ENCODE results near the gene OSBPL3. TPM values are rescaled to one million over a fixed set of nuclear protein-coding genes. Genes with fewer than 3 reads are reported as not detected.

Gene OSBPL3
- total RNA-seq, 1 donor from 2014 or later: 35.2 TPM

- H3K4me3 ChIP-seq (ENCODE audit: low read depth, low read length): no peak overlapping the region
- no peaks in the 10 kb centered on the region for H3K36me3 ChIP-seq (ENCODE audit: control insufficient read depth, insufficient read depth, low read length)
- no peak for DNase-seq (ENCODE audit: low read depth)
- TF ChIP-seq CTCF (IDR thresholded peaks at IDR 0.05; ENCODE audit: insufficient read depth, low read length, poor library complexity, severe bottlenecking): no peak
- H3K27me3 ChIP-seq (ENCODE audit: control insufficient read depth, insufficient read depth, low read length): no peaks in the 10 kb centered on the region
Measured at GRCh38 chr7:24926623-24927524, 53.1 kb downstream of the OSBPL3 start.

DNA sequence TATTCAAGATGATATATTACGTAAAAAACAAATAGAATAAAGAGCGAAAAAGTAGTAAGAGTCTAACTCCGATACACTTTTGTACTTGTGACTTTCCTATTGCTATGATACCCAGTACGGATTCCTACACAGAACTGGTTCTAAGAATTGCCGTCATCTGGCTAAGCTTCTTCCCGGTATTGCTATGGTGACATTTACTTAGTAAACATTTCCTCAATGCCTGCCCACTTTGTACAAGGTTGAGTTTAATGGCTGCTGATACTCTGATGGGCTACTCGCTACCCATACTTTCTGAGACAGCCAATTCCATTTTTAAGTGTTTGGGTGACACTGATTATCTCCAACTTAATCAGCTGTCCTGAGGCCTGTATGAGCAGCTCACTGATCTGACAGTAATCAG is 55.6 kb downstream of the OSBPL3 start:
- no peak for TF ChIP-seq CTCF (IDR thresholded peaks at IDR 0.05; ENCODE audit: insufficient read depth, low read length, poor library complexity, severe bottlenecking)
- Histone ChIP-seq H3K4me3 (ENCODE audit: low read depth, low read length) (no peak overlapping the region), H3K27me3 (ENCODE audit: control insufficient read depth, insufficient read depth, low read length) (no peaks in the 10 kb centered on the region), H3K36me3 (ENCODE audit: control insufficient read depth, insufficient read depth, low read length) (no peaks in the 10 kb centered on the region)
- DNase-seq (ENCODE audit: low read depth): no peak

DNA sequence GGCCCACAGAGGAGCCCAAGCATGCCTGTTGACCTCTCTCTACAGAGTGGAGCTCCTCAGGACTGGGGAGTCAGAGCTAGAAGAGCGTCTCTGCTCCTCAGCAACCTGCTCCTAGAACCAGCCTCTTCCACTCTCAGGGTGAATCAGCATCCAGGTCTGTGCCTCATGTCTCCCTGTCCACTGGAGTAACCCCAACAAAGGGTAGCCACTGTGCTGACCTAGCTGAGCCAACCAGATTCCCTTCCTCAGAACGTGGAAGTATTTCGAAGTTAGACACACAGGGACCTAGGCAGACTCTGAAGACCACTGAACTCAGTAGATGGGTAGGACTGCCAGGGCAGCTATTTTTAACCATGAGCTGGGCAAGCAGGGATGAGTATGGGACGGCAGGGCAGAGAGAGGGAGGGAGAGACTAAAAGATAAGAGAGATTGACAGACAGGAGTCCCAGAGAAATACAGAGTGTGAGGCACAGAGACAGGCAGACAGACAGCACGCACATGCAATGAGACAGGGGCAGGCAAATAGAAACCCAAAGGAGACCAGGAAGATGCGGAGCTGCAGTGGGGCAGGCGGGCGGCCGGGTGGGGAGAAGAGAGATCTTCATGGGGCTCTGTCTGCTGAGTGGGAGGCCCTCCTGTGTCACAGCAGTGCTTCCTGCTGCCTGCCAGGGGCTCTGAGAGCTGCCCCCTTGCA is 56.7 kb downstream of the OSBPL3 start:
- H3K36me3 ChIP-seq (ENCODE audit: control insufficient read depth, insufficient read depth, low read length): no peaks in the 10 kb centered on the region
- no peak overlapping the region for H3K4me3 ChIP-seq (ENCODE audit: low read depth, low read length)
- H3K27me3 ChIP-seq (ENCODE audit: control insufficient read depth, insufficient read depth, low read length): no peaks in the 10 kb centered on the region
- no peak for TF ChIP-seq CTCF (IDR thresholded peaks at IDR 0.05; ENCODE audit: insufficient read depth, low read length, poor library complexity, severe bottlenecking)
- no peak for DNase-seq (ENCODE audit: low read depth)

DNA sequence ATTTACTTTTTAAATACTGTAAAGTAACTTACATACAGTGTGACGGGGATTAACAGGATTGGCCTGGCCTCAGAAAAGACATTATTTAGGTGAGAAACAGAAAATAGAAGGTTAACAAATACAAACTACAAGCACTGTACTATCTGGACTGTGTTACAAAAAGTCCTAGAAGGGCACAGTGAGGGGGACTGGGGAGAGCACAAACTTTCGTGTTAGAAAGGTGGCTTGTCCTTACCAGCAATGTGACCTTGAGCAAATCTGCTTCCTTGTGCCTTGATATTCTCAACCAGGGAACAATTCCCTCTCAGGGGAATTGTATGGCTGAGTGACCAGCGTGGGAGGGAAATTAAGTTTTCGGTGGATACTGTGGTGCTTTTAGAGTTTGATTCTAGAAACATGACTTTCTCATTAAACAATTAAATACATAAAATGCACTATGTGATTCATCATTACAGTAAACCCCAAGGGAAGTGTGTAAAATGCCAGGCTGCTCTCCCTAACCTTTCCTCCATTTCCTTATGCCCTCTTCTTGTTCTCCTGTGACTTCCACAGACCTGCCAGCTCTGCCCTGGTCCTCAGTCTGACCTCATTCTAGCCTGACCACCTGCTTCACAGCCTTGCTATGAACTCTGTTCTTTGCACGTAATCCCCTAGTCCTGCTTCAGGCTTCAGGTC is 57.7 kb downstream of the OSBPL3 start:
- DNase-seq (ENCODE audit: low read depth): no peak
- H3K4me3 ChIP-seq (ENCODE audit: low read depth, low read length): no peak overlapping the region

GRCh38 chr7:24921362-24921679 is 58.7 kb downstream of the OSBPL3 start:
- DNase-seq (ENCODE audit: low read depth): no peak
- H3K4me3 ChIP-seq (ENCODE audit: low read depth, low read length): no peak overlapping the region

More for the DNA sequence above, 57.7 kb downstream of the OSBPL3 start:
- no peaks in the 10 kb centered on the region for H3K36me3 ChIP-seq (ENCODE audit: control insufficient read depth, insufficient read depth, low read length)
- TF ChIP-seq CTCF (IDR thresholded peaks at IDR 0.05; ENCODE audit: insufficient read depth, low read length, poor library complexity, severe bottlenecking): no peak
- no peaks in the 10 kb centered on the region for H3K27me3 ChIP-seq (ENCODE audit: control insufficient read depth, insufficient read depth, low read length)

More at GRCh38 chr7:24921362-24921679, 58.7 kb downstream of the OSBPL3 start:
- H3K36me3 ChIP-seq (ENCODE audit: control insufficient read depth, insufficient read depth, low read length): no peaks in the 10 kb centered on the region
- no peak for TF ChIP-seq CTCF (IDR thresholded peaks at IDR 0.05; ENCODE audit: insufficient read depth, low read length, poor library complexity, severe bottlenecking)
- H3K27me3 ChIP-seq (ENCODE audit: control insufficient read depth, insufficient read depth, low read length): no peaks in the 10 kb centered on the region
